ENCODE results near the gene SKAP2.

- TF ChIP-seq HOXA7 (CRISPR knock-in tag; IDR thresholded peaks at IDR 0.05) (no peak), CTCF (IDR thresholded peaks at IDR 0.05) (no peak), JUN (IDR thresholded peaks at IDR 0.05) (no peak), E2F6 (IDR thresholded peaks at IDR 0.05; ENCODE audit: borderline replicate concordance, low read depth) (no peak), CHD4 (IDR thresholded peaks at IDR 0.05; ENCODE audit: borderline replicate concordance) (no peak), ZC3H11A (IDR thresholded peaks at IDR 0.05) (no peak)
Measured at GRCh38 chr7:26658389-26659084, 205.9 kb downstream of the SKAP2 start.

Measured in A549 (cell line).